ENCODE data around the gene IQSEC1.

GRCh38 chr3:13013566-13013965, 59.7 kb downstream of the IQSEC1 start:
- no peak for TF ChIP-seq TAF1 (IDR thresholded peaks at IDR 0.05; ENCODE audit: low read depth, low read length)
- no peak for TF ChIP-seq SPI1 (IDR thresholded peaks at IDR 0.05; ENCODE audit: low read depth, low read length)
- no peak for TF ChIP-seq POLR2AphosphoS5 (IDR thresholded peaks at IDR 0.05; ENCODE audit: low read depth, low read length)
- TF ChIP-seq POLR2A (IDR thresholded peaks at IDR 0.05; ENCODE audit: low read depth, low read length), result no peak
- TF ChIP-seq PAX5 (IDR thresholded peaks at IDR 0.05; ENCODE audit: insufficient read depth, low read length, severe bottlenecking), result no peak
- no peak for TF ChIP-seq POU2F2 (IDR thresholded peaks at IDR 0.05; ENCODE audit: low read depth, low read length)
